Measurements from ENCODE around the gene MYO1H. TPM values are rescaled to one million over a fixed set of nuclear protein-coding genes. Genes with fewer than 3 reads are reported as not detected.

The MYO1H gene
- total RNA-seq, 1 experiment from 2014 or later = 0.26 TPM

DNA sequence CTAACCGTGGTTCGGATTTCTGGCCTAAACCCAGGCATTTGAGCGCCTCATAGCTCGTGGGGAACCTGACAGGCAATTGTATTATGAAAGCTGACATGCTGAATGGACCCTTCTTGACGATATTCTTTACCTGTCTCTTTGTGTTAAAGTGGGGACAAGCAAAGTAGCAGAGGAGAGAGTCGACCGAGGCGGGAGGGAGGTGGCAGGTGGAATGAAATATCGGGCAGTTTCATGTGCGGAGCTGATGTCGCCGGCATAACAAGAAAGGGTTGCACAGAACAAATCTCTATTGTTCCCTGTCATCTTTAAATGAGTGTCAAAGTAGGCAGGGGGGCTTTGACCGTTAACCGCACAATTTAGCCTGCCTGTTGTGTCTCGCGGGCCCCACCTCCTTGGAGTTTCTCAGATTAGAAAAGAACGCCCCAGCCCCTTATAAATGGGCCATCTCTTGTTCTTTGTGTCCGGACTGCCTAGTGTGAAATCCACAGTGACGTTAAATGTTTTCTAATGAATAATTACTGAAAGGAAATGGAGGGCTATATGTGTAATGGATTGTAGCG, 11.5 kb downstream of the MYO1H start:
- H3K4me2 ChIP-seq (ENCODE audit: insufficient read depth, insufficient read length, low read length) = no peak overlapping the region
- peak overlapping the region; percentile 48 for H2AFZ ChIP-seq (ENCODE audit: low read length)

More for the DNA sequence above, 11.5 kb downstream of the MYO1H start:
- WGBS (ENCODE audit: extremely low coverage, insufficient read length, low lambda C conversion rate) = no CpG with 5 or more reads among the region's 20 CpGs
- no peak for DNase-seq
- Histone ChIP-seq H2BK20ac (ENCODE audit: low read depth, low read length, poor library complexity, severe bottlenecking) (no peak overlapping the region), H3K23ac (ENCODE audit: insufficient read length, low read depth, low read length) (no peak overlapping the region), H3K9me3 (ENCODE audit: control insufficient read depth, low read depth, low read length) (no peaks in the 10 kb centered on the region), H3K4ac (ENCODE audit: low read depth, low read length) (no peak overlapping the region), H2BK5ac (ENCODE audit: insufficient read length, low read length) (no peak overlapping the region), H2BK15ac (ENCODE audit: low read depth, low read length) (no peak overlapping the region), H3K18ac (ENCODE audit: insufficient read length, low read depth, low read length) (no peak overlapping the region), H2BK12ac (ENCODE audit: insufficient read length, low read depth, low read length) (no peak overlapping the region), H3K27me3 (ENCODE audit: insufficient read depth, low read length) (no peaks in the 10 kb centered on the region), H4K20me1 (ENCODE audit: control insufficient read depth, insufficient read depth, insufficient read length) (no peaks in the 10 kb centered on the region), H3K79me1 (ENCODE audit: insufficient read depth, low read depth, low read length, poor library complexity, severe bottlenecking) (no peaks in the 10 kb centered on the region), H4K8ac (replicated peaks; ENCODE audit: insufficient read length, low read depth, low read length) (no peak overlapping the region), H3K79me2 (ENCODE audit: insufficient read depth, low read length) (no peaks in the 10 kb centered on the region), H3T11ph (ENCODE audit: low read length) (no peak overlapping the region), H4K91ac (ENCODE audit: insufficient read length, low read depth, low read length) (no peak overlapping the region), H2BK120ac (ENCODE audit: low read depth, low read length, poor library complexity, severe bottlenecking) (no peak overlapping the region), H4K5ac (ENCODE audit: insufficient read length, low read depth, low read length) (no peak overlapping the region), H3K9ac (ENCODE audit: extremely low read depth, insufficient read length, low read length) (no peak overlapping the region), H2AK5ac (ENCODE audit: insufficient read length, low read length) (no peak overlapping the region), H3K23me2 (ENCODE audit: insufficient read length, low read depth, low read length, poor library complexity, severe bottlenecking) (no peaks in the 10 kb centered on the region), H3K56ac (ENCODE audit: insufficient read length, low read depth, low read length) (no peak overlapping the region), H3K4me1 (ENCODE audit: insufficient read depth, low read length) (no peaks in the 10 kb centered on the region), H3K27ac (ENCODE audit: insufficient read length, low read depth, low read length) (no peak overlapping the region), H3K14ac (ENCODE audit: insufficient read depth, low read length) (no peak overlapping the region)
- Mint-ChIP-seq H3K9me3 (no peaks in the 10 kb centered on the region), H3K4me3 (no peak overlapping the region), H3K4me1 (peaks cover 0 to 4% of the 10 kb centered on the region in 2 experiments; a peak in 1 of 4 replicates), H3K27me3 (ENCODE audit: low read depth) (peaks cover 6% of the 10 kb centered on the region), H3K27ac (no peak overlapping the region; a peak in 1 of 7 replicates), H3K36me3 (ENCODE audit: insufficient read depth in 1 of 3, low read depth in 3 of 3) (no peaks in the 10 kb centered on the region)
- TF ChIP-seq, protein P1, sequence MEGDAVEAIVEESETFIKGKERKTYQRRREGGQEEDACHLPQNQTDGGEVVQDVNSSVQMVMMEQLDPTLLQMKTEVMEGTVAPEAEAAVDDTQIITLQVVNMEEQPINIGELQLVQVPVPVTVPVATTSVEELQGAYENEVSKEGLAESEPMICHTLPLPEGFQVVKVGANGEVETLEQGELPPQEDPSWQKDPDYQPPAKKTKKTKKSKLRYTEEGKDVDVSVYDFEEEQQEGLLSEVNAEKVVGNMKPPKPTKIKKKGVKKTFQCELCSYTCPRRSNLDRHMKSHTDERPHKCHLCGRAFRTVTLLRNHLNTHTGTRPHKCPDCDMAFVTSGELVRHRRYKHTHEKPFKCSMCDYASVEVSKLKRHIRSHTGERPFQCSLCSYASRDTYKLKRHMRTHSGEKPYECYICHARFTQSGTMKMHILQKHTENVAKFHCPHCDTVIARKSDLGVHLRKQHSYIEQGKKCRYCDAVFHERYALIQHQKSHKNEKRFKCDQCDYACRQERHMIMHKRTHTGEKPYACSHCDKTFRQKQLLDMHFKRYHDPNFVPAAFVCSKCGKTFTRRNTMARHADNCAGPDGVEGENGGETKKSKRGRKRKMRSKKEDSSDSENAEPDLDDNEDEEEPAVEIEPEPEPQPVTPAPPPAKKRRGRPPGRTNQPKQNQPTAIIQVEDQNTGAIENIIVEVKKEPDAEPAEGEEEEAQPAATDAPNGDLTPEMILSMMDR (conservative IDR thresholded peaks at IDR 0.05) = no peak

Measured in H9 (cell line).